Right lobe of liver (tissue), 6 donors: Measurements from ENCODE around the gene SLC9A7. TPM values are rescaled to one million over a fixed set of nuclear protein-coding genes. Genes with fewer than 3 reads are reported as not detected.

ENCODE experiments used
- ATAC-seq, 4 donors: fragments of 200-7000 bp; cut with Tn5 transposase; one replicate each; pipeline ENCODE4 v1.9.1; 2020; ENCODE audit warnings: mild to moderate bottlenecking in 4 of 4, moderate library complexity in 4 of 4
- DNase-seq, 3 donors: peaks; one replicate each; pipeline ENCODE4 v3.0.0-alpha.2; 2020
- H3K27ac ChIP-seq, 3 donors: fragments of 200-600 bp; one replicate each; pipeline ENCODE4 v1.8.0; 2022
- H3K27me3 ChIP-seq, 2 donors: fragments of 200-600 bp; one replicate each; pipeline ENCODE4 v1.8.0; 2022
- H3K36me3 ChIP-seq, 4 donors: fragments of 200-600 bp; sonication (generic) in 1 of 4; one replicate each; pipeline versions ENCODE4 v1.5.1 to v1.8.0; 2017 to 2022; ENCODE audit warnings: control low read depth in 1 of 4
- H3K4me1 ChIP-seq, 4 donors: fragments of 200-600 bp; sonication (generic) in 1 of 4; one replicate each; pipeline versions ENCODE4 v1.5.1 to v1.8.0; 2017 to 2022; ENCODE audit warnings: control low read depth in 1 of 4
- H3K4me3 ChIP-seq, 3 donors: fragments of 200-600 bp; one replicate each; pipeline ENCODE4 v1.8.0; 2022
- H3K9me3 ChIP-seq, 4 donors: fragments of 200-600 bp; sonication (generic) in 1 of 4; one replicate each; pipeline versions ENCODE4 v1.5.1 to v1.8.0; 2017 to 2022; ENCODE audit warnings: control low read depth in 1 of 4
- CTCF ChIP-seq, 4 donors: fragments of 200-600 bp in 3 of 4; fragments of 450-650 bp in 1 of 4; IDR thresholded peaks; one replicate each; pipeline versions ENCODE4 v1.5.1 to v1.8.0; 2016 to 2022; ENCODE audit warnings: antibody characterized with exemption in 4 of 4, mild to moderate bottlenecking in 2 of 4
- POLR2A ChIP-seq: fragments of 450-650 bp; IDR thresholded peaks from one replicate; pipeline ENCODE4 v1.6.1; 2017; ENCODE audit warnings: antibody characterized with exemption, mild to moderate bottlenecking
- WGBS: methylation state at CpG from one replicate; pipeline ENCODE4 v1.1.6; 2018; ENCODE audit warnings: low coverage, low lambda C conversion rate; ENCODE audit not compliant: insufficient coverage; ENCODE audit errors: missing lambda C conversion rate; 5-methylcytosine and 5-hydroxymethylcytosine counted together
- intact Hi-C, 2 donors: fragments of 100-400 bp; cut with DNase I; formaldehyde crosslinking; loops; one replicate each; pipeline versions ENCODE4 v1.11.2 to v1.14.1; 2022
- total RNA-seq, 6 experiments: library from RNA; depleted of rRNA in 2 of 6; stranded (reverse); fragments of >200 nt in 2 of 6; fragmentation: NEBNext Ultra II Directional in 3 of 6; extraction: Animal tissue kit (Norgen Biotek cat#: 25700) in 3 of 6; gene quantifications; one replicate each; pipeline versions ENCODE4 v1.1.0 to v1.2.4, GENCODE V29; 2016 to 2023
- donor health status: DM: no; HTN: yes; CAD: no.
- donor health status: DM: no; HTN: no; CAD: no.
- donor health status: DM: no; HTN: no; CAD: no.
- donor health status: DM: no; HTN: yes; CAD: no.
- donor health status: DM: no; HTN: yes; CAD: no.

The SLC9A7 gene
- total RNA-seq, 6 experiments from 2014 or later, result 5.7 to 9.0 (median 6.4) TPM

GRCh38 chrX:46599051-46599560 is 159.8 kb downstream of the SLC9A7 start:
- DNase-seq, result no peak
- Histone ChIP-seq H3K4me1 (peaks cover 0 to 10% (median 5%) of the 10 kb centered on the region in 4 donors), H3K27ac (no peak overlapping the region), H3K36me3 (no peaks in the 10 kb centered on the region), H3K27me3 (no peaks in the 10 kb centered on the region), H3K9me3 (no peaks in the 10 kb centered on the region), H3K4me3 (no peak overlapping the region)
- no peak for TF ChIP-seq CTCF (IDR thresholded peaks at IDR 0.05)
- TF ChIP-seq POLR2A, result no peak
- 0% methylated on average over 1 of the region's 1 CpG for WGBS
- ATAC-seq, result peak in 1 of 4 donors; percentile 7
- intact Hi-C loops, result no loop called here

- intact Hi-C loops, result no loop called here
- no peaks in the 10 kb centered on the region for H3K9me3 ChIP-seq
- no peaks in the 10 kb centered on the region for H3K27me3 ChIP-seq
- H3K4me3 ChIP-seq, result no peak overlapping the region
- ATAC-seq, result peak in 1 of 4 donors; percentile 21
- peaks cover 0 to under 1% (median under 1%) of the 10 kb centered on the region in 4 donors for H3K4me1 ChIP-seq
- TF ChIP-seq POLR2A (no peak), CTCF (IDR thresholded peaks at IDR 0.05) (no peak)
- WGBS, result 27% methylated on average over 4 of the region's 6 CpGs
- no peak overlapping the region for H3K27ac ChIP-seq
- no peaks in the 10 kb centered on the region for H3K36me3 ChIP-seq
- DNase-seq, result no peak
Observed at GRCh38 chrX:46597771-46598170, 161.1 kb downstream of the SLC9A7 start.

- Histone ChIP-seq H3K4me3 (no peak overlapping the region), H3K4me1 (no peaks in the 10 kb centered on the region), H3K27me3 (no peaks in the 10 kb centered on the region), H3K9me3 (no peaks in the 10 kb centered on the region), H3K27ac (no peak overlapping the region), H3K36me3 (no peaks in the 10 kb centered on the region)
- no peak for DNase-seq
- intact Hi-C loops, result no loop called here
- ATAC-seq, result no peak
- WGBS, result 77% methylated on average over 8 of the region's 8 CpGs
- TF ChIP-seq POLR2A, result no peak
- TF ChIP-seq CTCF (IDR thresholded peaks at IDR 0.05), result no peak
Observed at GRCh38 chrX:46597208-46597607, 161.7 kb downstream of the SLC9A7 start.

- H3K27me3 ChIP-seq, result no peaks in the 10 kb centered on the region
- no peaks in the 10 kb centered on the region for H3K9me3 ChIP-seq
- DNase-seq, result no peak
- WGBS, result 42% methylated on average over 1 of the region's 1 CpG
- intact Hi-C loops, result no loop called here
- TF ChIP-seq CTCF (IDR thresholded peaks at IDR 0.05) (no peak), POLR2A (no peak)
- H3K36me3 ChIP-seq, result no peaks in the 10 kb centered on the region
- no peak overlapping the region for H3K4me3 ChIP-seq
- no peak for ATAC-seq
- no peaks in the 10 kb centered on the region for H3K4me1 ChIP-seq
- H3K27ac ChIP-seq, result no peak overlapping the region
Observed at GRCh38 chrX:46595084-46595483, 163.8 kb downstream of the SLC9A7 start.
